Stomach smooth muscle (tissue), 2 donors: ENCODE data around the gene CBR3.

ENCODE experiments used
- H3K27ac ChIP-seq: one replicate; pipeline ENCODE4 v1.7.0; 2013; ENCODE audit warnings: mild to moderate bottlenecking, low read length, inconsistent platforms
- H3K27me3 ChIP-seq, 2 donors: one replicate each; pipeline ENCODE4 v1.7.0; 2013; ENCODE audit warnings: low read length in 2 of 2; ENCODE audit not compliant: insufficient read depth in 2 of 2, control insufficient read depth in 1 of 2
- H3K36me3 ChIP-seq, 2 donors: one replicate each; pipeline ENCODE4 v1.7.0; 2013; ENCODE audit warnings: low read length in 2 of 2; ENCODE audit not compliant: control insufficient read depth in 2 of 2, insufficient read depth in 2 of 2
- H3K4me1 ChIP-seq: one replicate; pipeline ENCODE4 v1.7.0; 2013; ENCODE audit warnings: low read length; ENCODE audit not compliant: control insufficient read depth, insufficient read depth
- H3K4me3 ChIP-seq, 2 donors: one replicate each; pipeline ENCODE4 v1.7.0; 2013; ENCODE audit warnings: low read length in 2 of 2
- H3K9ac ChIP-seq, 2 donors: one replicate each; pipeline ENCODE4 v1.7.0; 2013; ENCODE audit warnings: low read length in 2 of 2, mild to moderate bottlenecking in 1 of 2
- H3K9me3 ChIP-seq, 2 donors: one replicate each; pipeline ENCODE4 v1.7.0; 2013; ENCODE audit warnings: low read length in 2 of 2; ENCODE audit not compliant: control insufficient read depth in 2 of 2
- donor health status: healthy.
- donor health status: Pancreatic carcinoma.

Gene CBR3

DNA sequence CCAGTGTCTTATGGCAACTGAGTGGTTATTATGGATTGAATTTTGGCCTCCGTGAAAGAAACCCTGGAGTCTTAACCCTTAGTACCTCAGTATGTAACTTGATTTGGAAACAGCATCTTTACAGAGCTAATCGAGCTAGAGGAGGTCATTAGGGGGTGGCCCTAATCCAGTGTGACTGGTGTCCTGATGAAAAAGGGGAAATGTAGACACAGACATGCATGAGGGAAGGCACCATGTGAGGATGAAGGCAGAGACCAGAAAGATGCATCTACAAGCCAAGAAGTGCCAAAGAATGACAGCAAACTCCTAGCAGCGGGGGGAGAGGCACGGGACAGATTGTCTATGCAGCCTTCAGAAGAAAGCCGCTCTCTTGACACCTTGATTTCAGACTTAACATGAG lies 36.5 kb downstream of the CBR3 start:
- Histone ChIP-seq H3K9me3 (no peaks in the 10 kb centered on the region), H3K36me3 (peaks cover 5 to 9% of the 10 kb centered on the region in 2 donors), H3K27me3 (no peaks in the 10 kb centered on the region), H3K4me3 (no peak overlapping the region), H3K4me1 (no peaks in the 10 kb centered on the region), H3K9ac (no peak overlapping the region), H3K27ac (no peak overlapping the region)

DNA sequence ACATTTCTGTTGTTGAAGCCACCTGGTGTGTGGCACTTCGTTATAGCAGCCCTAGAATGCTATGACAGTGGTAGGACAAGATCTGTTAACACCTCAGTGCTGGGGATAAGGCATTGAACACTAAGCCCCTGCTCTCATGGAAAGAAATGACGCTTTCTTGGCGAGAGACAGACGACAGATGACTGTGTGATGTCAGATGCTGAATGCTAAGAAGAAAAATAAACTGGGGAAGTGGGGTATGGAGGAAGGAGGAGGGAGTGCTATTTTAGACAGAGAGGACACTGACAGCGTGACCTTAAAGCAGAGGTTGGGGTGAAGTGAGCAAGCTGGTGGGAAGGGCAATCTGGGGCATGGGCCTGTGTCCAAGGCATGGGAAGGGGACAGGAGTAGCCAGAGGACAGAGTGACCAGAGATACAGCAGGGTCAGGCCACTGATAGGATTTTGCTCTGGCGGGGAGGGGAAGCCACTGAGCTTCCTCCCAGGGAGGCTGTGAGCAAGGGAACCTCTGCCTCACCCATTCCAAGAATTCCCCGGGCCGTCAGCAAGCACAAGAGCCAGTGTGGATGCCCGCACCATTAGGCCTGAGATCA lies 37.0 kb downstream of the CBR3 start:
- H3K9ac ChIP-seq, result no peak overlapping the region
- H3K36me3 ChIP-seq, result peaks cover 5 to 10% of the 10 kb centered on the region in 2 donors
- no peaks in the 10 kb centered on the region for H3K4me1 ChIP-seq
- H3K9me3 ChIP-seq, result no peaks in the 10 kb centered on the region
- no peak overlapping the region for H3K27ac ChIP-seq
- H3K4me3 ChIP-seq, result no peak overlapping the region
- H3K27me3 ChIP-seq, result no peaks in the 10 kb centered on the region

DNA sequence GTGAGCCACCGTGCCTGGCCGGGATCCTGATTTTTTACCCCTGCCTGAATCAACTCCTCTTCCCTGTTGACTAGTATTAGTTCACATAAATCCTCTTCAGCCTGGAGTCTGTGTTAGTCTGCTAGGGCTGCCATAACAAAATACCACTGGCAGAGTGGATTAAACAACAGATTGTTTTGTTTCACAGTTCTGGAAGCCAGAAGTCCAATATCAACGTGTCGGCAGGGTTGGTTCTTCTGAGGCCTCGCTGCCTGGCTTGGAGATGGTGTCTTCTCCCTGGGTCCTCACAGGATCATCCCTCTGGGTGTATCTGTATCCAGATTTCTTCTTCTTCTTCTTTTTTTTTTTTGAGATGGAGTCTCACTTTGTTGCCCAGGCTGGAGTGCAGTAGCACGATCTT lies 39.9 kb downstream of the CBR3 start:
- H3K27ac ChIP-seq, result no peak overlapping the region
- H3K36me3 ChIP-seq, result peaks cover 0 to 4% of the 10 kb centered on the region in 2 donors
- no peak overlapping the region for H3K4me3 ChIP-seq
- H3K9ac ChIP-seq, result no peak overlapping the region
- no peaks in the 10 kb centered on the region for H3K4me1 ChIP-seq
- peaks cover 0 to 6% of the 10 kb centered on the region in 2 donors for H3K9me3 ChIP-seq
- no peaks in the 10 kb centered on the region for H3K27me3 ChIP-seq

DNA sequence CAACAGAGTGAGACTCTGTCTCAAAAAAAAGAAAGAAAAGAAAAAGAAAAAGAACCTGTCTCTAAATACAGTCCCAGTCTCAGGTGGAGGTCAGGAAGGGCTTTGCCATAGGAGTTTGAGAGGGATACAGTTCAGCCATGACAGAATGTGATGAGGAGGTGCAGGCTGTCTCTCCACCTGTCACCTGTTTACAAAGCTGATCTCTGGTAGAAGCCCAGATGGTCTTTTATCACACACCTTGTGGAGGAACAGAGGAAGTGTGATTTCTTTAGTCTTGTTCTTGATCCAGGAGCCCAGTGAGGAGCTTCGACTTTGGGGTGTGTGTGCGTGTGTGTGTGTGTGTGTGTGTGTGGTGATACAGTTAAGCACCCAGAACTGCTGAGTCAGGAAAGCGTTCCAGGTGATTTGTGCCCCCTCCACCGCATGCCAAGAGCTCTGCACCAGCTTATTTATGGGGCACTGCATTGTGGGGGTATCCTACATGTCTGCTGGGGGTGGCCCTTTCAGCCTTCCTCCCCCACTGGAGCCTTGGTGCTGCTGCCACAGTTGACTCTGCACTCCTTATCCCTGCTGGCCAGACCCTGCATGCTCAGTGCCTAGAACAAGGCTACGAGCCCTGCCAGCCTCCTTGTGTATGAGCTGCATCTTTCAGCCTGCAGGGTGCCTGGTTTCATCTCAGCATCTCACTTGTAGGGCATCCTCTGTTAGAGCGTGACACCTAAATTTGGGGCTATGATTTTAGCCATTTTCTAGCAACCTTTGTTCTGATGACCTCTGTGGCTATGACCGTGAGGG lies 41.1 kb downstream of the CBR3 start:
- Histone ChIP-seq H3K27me3 (no peaks in the 10 kb centered on the region), H3K9ac (no peak overlapping the region), H3K27ac (no peak overlapping the region), H3K4me1 (no peaks in the 10 kb centered on the region), H3K4me3 (no peak overlapping the region), H3K36me3 (peaks cover 0 to 4% of the 10 kb centered on the region in 2 donors), H3K9me3 (peaks cover 0 to 6% of the 10 kb centered on the region in 2 donors)

DNA sequence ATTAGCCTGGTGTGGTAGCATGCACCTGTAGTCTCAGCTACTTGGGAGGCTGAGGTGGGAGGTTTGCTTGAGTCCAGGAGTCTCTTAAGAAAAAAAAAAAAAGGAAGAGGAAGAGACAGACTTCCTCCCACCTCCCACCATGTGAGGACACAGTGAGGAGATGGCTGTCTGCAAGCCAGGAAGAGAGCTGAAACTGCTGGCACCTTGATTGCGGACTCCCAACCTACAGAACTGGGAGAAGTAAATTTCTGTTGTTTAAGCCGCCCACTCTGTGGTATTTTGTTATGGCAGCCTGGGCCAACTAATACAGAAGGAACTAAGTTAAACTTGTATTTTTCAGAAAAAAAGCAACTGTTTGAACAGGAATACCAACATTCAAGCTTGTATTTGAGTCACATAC lies 43.5 kb downstream of the CBR3 start:
- H3K27ac ChIP-seq, result no peak overlapping the region

DNA sequence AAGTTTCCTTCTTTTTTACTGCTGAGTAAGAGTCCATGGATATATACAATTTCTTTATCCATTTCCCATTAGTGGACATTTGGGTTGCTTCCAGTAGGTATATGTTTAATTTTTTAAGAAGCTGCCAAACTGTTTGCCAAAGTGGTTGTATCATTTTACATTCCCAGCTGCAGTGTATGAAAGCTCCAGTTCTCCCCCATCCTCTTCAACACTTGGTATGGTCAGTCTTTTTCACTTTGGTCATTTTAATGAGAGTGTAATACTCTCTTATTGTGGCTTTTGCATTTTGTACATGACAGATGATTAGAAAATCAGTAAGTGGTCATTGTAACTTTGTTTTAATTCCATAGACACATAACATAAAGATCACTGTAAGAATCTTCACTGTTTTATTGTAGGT lies 44.3 kb downstream of the CBR3 start:
- H3K27ac ChIP-seq, result no peak overlapping the region
- no peaks in the 10 kb centered on the region for H3K4me1 ChIP-seq
- H3K27me3 ChIP-seq, result no peaks in the 10 kb centered on the region
- peaks cover 0 to 6% of the 10 kb centered on the region in 2 donors for H3K9me3 ChIP-seq
- H3K36me3 ChIP-seq, result peaks cover 0 to 2% of the 10 kb centered on the region in 2 donors
- H3K4me3 ChIP-seq, result no peak overlapping the region
- no peak overlapping the region for H3K9ac ChIP-seq

More for the DNA sequence above, 43.5 kb downstream of the CBR3 start:
- H3K27me3 ChIP-seq, result no peaks in the 10 kb centered on the region
- H3K9me3 ChIP-seq, result peaks cover 0 to 6% of the 10 kb centered on the region in 2 donors
- no peak overlapping the region for H3K9ac ChIP-seq
- H3K4me3 ChIP-seq, result no peak overlapping the region
- H3K4me1 ChIP-seq, result no peaks in the 10 kb centered on the region
- peaks cover 0 to 2% of the 10 kb centered on the region in 2 donors for H3K36me3 ChIP-seq

DNA sequence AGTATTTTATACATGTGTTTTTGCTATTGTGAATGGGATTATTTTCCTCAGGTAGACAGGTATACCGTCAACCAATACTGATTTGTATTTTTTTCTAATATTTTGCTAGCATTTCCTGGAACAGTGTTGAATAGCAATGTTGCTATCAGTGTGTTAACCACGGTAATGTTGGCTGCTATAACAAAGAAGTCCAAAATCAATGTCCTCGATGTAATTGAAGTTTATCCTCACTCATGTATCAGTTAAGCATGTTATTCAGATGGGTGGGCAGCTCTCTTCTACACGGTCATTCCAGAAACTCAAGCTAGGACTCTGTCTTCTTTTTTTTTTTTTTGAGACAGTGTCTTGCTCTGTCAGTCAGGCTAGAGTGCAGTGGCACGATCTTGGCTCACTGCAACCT lies 46.1 kb downstream of the CBR3 start:
- no peak overlapping the region for H3K27ac ChIP-seq

DNA sequence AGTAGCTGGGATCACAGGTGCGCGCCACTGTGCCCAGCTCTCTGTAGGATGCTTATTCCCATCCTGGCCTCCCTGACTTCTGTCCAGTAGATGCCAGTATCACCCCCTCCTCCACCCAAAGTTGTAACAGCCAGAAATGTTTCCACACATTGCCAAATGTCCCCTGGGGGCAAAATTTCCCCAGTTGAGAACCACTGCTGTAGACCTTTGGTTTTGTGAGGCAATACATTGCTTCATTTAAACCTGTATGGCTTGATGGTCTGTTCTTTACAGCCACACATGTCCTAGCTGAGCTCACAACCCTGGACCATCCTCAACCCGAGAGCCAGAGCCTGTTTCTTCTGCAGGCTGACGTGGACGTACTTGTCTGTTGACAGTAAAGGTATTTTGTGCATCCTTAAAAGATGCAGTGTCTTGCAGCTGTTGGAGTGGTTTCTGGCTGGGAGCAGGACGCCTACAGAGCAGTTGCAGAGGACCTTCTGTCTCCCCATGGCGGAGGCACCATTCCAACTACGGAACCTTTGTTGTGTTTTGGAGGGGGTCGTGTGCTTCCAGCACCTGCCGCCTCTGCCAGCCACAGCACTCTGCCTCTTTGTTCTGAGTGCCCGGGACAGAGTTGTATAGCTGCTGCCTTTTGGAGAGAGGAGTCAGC lies 48.4 kb downstream of the CBR3 start:
- Histone ChIP-seq H3K36me3 (no peaks in the 10 kb centered on the region), H3K27me3 (no peaks in the 10 kb centered on the region), H3K27ac (no peak overlapping the region), H3K9me3 (peaks cover 0 to 6% of the 10 kb centered on the region in 2 donors), H3K9ac (no peak overlapping the region), H3K4me1 (peaks cover 8% of the 10 kb centered on the region), H3K4me3 (no peak overlapping the region)

More for the DNA sequence above, 46.1 kb downstream of the CBR3 start:
- Histone ChIP-seq H3K9me3 (peaks cover 0 to 6% of the 10 kb centered on the region in 2 donors), H3K36me3 (peaks cover 0 to 2% of the 10 kb centered on the region in 2 donors), H3K9ac (no peak overlapping the region), H3K4me1 (no peaks in the 10 kb centered on the region), H3K27me3 (no peaks in the 10 kb centered on the region), H3K4me3 (no peak overlapping the region)

DNA sequence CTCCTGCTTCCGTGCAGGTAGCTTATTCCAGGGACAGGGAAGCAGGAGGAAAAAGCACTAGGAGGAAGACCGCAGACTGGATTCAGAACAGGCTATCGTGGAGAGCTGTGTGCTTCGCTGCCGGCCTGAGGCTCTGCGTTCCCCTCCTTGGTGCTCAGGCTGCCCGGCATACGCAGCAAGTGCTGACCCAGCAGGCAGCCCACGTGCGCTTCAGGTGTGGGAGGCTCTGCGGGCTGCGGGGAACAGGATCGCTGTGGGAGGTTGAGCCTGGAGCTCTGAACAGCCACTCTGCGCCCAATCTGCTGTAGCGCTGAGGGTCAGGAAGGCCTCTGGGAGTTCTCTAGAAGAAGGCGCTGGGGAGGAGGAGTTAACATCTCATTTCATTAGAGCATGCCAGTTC lies 49.7 kb downstream of the CBR3 start:
- Histone ChIP-seq H3K27me3 (no peaks in the 10 kb centered on the region), H3K9ac (no peak overlapping the region), H3K4me1 (peaks cover 15% of the 10 kb centered on the region), H3K27ac (no peak overlapping the region), H3K36me3 (no peaks in the 10 kb centered on the region), H3K4me3 (no peak overlapping the region), H3K9me3 (no peaks in the 10 kb centered on the region)

DNA sequence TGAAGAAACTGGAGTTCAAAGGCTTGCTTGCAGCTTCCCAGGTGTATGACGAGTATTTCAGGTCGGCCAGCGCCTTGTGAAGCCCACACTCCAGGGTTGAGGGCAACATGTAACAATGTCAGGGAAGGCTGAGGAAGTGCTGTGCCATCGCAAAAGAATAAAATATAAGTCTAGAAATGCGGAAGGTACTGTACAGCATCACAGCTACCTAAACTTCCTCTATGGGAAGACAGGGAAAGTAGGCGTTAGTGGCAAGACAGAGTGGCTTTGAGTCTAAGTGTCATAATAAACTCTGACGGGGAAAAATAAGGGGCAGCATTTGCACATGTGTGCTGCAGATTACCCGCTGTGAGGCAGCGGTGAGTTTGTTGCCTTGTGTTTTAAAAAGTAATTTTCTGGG lies 50.6 kb downstream of the CBR3 start:
- no peak overlapping the region for H3K27ac ChIP-seq
- H3K36me3 ChIP-seq, result no peaks in the 10 kb centered on the region
- H3K9me3 ChIP-seq, result no peaks in the 10 kb centered on the region
- no peaks in the 10 kb centered on the region for H3K27me3 ChIP-seq
- H3K4me1 ChIP-seq, result peaks cover 15% of the 10 kb centered on the region
- H3K4me3 ChIP-seq, result no peak overlapping the region
- no peak overlapping the region for H3K9ac ChIP-seq
